D721Med (cell line): ENCODE measurements around the gene NCAM1.

Experiments used
- DNase-seq: peaks from one replicate; pipeline ENCODE4 v3.0.0; 2011; ENCODE audit warnings: low spot score; ENCODE audit not compliant: insufficient read length
- FAIRE-seq: peaks from 2 replicates; lab custom pipeline; 2011; peaks lifted over from hg19 to GRCh38; lab: Jason Lieb, UNC
- TF ChIP-seq, protein P1 (sequence below): IDR thresholded peaks from 2 replicates; pipeline ENCODE4 v1.5.1; 2012; ENCODE audit warnings: mild to moderate bottlenecking, control low read depth; ENCODE audit not compliant: insufficient read depth; ENCODE audit errors: missing control alignments

NCAM1 gene

GRCh38 chr11:113204280-113204679 lies 243.1 kb downstream of the NCAM1 start:
- FAIRE-seq (no peak), DNase-seq (no peak)
- TF ChIP-seq, protein P1, sequence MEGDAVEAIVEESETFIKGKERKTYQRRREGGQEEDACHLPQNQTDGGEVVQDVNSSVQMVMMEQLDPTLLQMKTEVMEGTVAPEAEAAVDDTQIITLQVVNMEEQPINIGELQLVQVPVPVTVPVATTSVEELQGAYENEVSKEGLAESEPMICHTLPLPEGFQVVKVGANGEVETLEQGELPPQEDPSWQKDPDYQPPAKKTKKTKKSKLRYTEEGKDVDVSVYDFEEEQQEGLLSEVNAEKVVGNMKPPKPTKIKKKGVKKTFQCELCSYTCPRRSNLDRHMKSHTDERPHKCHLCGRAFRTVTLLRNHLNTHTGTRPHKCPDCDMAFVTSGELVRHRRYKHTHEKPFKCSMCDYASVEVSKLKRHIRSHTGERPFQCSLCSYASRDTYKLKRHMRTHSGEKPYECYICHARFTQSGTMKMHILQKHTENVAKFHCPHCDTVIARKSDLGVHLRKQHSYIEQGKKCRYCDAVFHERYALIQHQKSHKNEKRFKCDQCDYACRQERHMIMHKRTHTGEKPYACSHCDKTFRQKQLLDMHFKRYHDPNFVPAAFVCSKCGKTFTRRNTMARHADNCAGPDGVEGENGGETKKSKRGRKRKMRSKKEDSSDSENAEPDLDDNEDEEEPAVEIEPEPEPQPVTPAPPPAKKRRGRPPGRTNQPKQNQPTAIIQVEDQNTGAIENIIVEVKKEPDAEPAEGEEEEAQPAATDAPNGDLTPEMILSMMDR = no peak

DNA sequence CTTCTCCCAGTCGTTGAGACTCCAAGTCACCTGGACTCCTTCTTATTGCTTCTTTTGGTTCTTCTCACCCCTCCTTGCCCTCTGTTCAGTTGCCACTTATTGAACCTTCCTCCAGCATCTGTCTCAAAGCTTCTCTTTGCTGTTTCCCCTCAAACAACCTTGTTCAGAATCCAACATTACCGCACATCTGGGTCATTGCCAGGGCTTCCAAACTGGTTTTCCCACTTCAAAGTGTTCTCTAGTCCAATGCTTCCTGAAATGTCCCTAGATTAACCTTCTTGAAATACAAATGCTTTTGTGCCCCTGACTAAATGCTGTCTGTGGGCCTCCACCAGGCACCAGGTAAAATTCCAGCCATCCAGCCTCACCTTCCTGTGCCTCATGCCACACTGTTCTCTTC lies 252.3 kb downstream of the NCAM1 start:
- no peak for FAIRE-seq
- TF ChIP-seq, protein P1 = no peak
- DNase-seq = no peak

DNA sequence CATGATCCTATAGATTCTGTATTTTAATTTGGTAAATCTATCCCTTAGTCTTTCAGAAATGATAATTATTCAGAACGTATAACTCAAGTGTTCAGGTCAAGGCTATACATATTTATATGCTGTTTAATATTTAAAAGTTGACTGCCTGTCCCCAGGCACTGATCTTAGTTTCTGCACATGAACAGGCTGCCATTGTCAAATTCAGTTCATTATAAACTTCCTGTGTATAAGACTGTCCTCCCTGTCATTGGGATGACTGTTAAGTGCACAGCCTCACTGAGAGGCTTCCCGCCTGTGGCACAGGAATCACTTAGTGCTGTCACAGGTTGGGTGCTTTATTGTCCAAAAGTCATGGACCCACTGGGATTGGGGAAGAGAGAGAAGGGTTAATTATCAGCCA lies 261.0 kb downstream of the NCAM1 start:
- no peak for DNase-seq
- FAIRE-seq = no peak
- TF ChIP-seq, protein P1 = no peak

- FAIRE-seq (no peak), DNase-seq (no peak)
- TF ChIP-seq, protein P1 = no peak
Measured at GRCh38 chr11:113234888-113235287, 273.7 kb downstream of the NCAM1 start.

- TF ChIP-seq, protein P1 = no peak
- no peak for FAIRE-seq
- DNase-seq = no peak
Measured at GRCh38 chr11:113237261-113237660, 276.0 kb downstream of the NCAM1 start.

DNA sequence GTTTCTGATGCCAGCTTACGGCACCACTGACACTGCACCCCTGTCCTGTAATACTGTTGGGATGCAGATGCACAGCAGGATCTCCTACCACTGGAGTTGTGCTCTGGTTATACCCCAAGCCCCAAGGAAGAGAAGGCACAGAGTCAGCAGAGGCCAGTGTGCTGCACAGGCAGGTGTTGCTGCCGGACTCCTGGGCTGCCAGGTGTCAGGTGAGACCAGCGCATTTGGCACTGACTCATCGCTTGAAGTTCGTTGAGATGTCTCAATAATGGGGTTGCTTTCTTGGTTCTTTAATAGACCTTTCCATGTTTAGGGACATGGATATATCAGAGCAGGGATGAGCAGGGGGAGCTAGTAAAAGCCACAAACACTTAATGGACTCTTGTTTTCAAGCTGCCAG lies 277.5 kb downstream of the NCAM1 start:
- TF ChIP-seq, protein P1 = no peak
- FAIRE-seq = no peak
- no peak for DNase-seq

DNA sequence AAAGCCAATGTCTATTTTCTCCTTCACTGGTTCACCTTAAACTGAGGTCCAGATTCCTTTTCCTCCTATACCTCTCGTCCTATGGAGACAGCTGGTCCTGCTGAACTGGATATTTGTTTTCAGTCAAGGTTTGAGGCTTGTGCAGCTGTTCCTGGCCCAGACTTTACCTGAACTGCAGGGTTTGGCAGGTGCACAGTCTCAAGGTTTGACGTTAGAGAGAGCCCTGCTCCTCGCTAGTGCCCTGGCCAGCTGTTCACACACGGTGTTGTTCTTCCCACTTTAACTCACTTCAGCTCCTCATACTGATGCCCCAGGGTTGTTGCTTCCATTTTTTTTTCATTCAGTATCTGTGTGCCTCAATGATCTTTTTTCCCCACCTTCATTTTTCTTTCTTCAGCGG lies 279.2 kb downstream of the NCAM1 start:
- TF ChIP-seq, protein P1 = no peak
- DNase-seq (no peak), FAIRE-seq (no peak)
